Stomach (tissue), 9 donors: ENCODE measurements around the gene SLC5A11. TPM values are rescaled to one million over a fixed set of nuclear protein-coding genes. Genes with fewer than 3 reads are reported as not detected.

Source experiments
- DNase-seq, 2 donors: peaks; one replicate each; pipeline versions ENCODE4 v3.0.0 to v3.0.0-alpha.2; 2013 to 2019
- H3K27ac ChIP-seq, 5 donors: fragments of 200-600 bp in 4 of 5; sonication (generic) in 4 of 5; one replicate each; pipeline ENCODE4 v1.5.1; 2013 to 2019; ENCODE audit warnings: mild to moderate bottlenecking in 1 of 5, moderate library complexity in 1 of 5
- H3K27me3 ChIP-seq, 3 donors: fragments of 200-600 bp; sonication (generic); one replicate each; pipeline ENCODE4 v1.5.1; 2017 to 2019; ENCODE audit warnings: mixed run types in 1 of 3
- H3K36me3 ChIP-seq, 4 donors: fragments of 200-600 bp; sonication (generic); 1 replicate in 3 of 4; 2 replicates in 1 of 4; pipeline ENCODE4 v1.5.1; 2016 to 2019
- H3K4me1 ChIP-seq, 4 donors: fragments of 200-600 bp; sonication (generic); one replicate each; pipeline ENCODE4 v1.5.1; 2016 to 2019
- H3K4me3 ChIP-seq, 4 donors: fragments of 200-600 bp; sonication (generic) in 3 of 4; one replicate each; pipeline ENCODE4 v1.5.1; 2016 to 2019; ENCODE audit warnings: mild to moderate bottlenecking in 1 of 4
- H3K9me3 ChIP-seq, 4 donors: fragments of 200-600 bp; sonication (generic); one replicate each; pipeline ENCODE4 v1.5.1; 2016 to 2019
- CTCF ChIP-seq, 7 experiments: fragments of 450-650 bp in 4 of 7; fragments of 200-600 bp in 3 of 7; sonication (generic) in 3 of 7; IDR thresholded peaks; one replicate each; pipeline ENCODE4 v1.5.1; 2016 to 2019; ENCODE audit warnings: antibody characterized with exemption in 7 of 7, control low read depth in 2 of 7, mild to moderate bottlenecking in 1 of 7
- EP300 ChIP-seq: sonication (generic); formaldehyde crosslinking; IDR thresholded peaks from one replicate; pipeline ENCODE4 v1.6.1; 2017; ENCODE audit warnings: antibody characterized with exemption
- POLR2A ChIP-seq, 4 donors: fragments of 450-650 bp; IDR thresholded peaks; one replicate each; pipeline ENCODE4 v1.6.1; 2016; ENCODE audit warnings: antibody characterized with exemption in 4 of 4, control low read depth in 2 of 4, mild to moderate bottlenecking in 1 of 4, moderate library complexity in 1 of 4
- POLR2AphosphoS5 ChIP-seq, 3 donors: sonication (generic); formaldehyde crosslinking; IDR thresholded peaks; one replicate each; pipeline ENCODE4 v1.6.1; 2016; ENCODE audit warnings: antibody characterized with exemption in 3 of 3
- WGBS, 5 donors: extraction: QIAGEN DNeasy Blood & Tissue Kit in 3 of 5; methylation state at CpG; one replicate each; pipeline versions ENCODE4 v1.1.5 to v1.1.7; 2013 to 2018; 5-methylcytosine and 5-hydroxymethylcytosine counted together
- intact Hi-C: fragments of 100-400 bp; cut with DNase I; formaldehyde crosslinking; loops from one replicate; pipeline ENCODE4 v1.15.1; 2023; ENCODE audit warnings: low total_unique reads
- polyA plus RNA-seq, 3 donors: library from polyadenylated mRNA; stranded (reverse); fragments of 200-250 nt; gene quantifications; one replicate each; pipeline ENCODE4 v1.2.3, GENCODE V29; 2013
- total RNA-seq, 5 donors: library from RNA; depleted of rRNA; stranded (reverse); fragments of >200 nt; gene quantifications; one replicate each; pipeline versions ENCODE4 v1.1.0 to v1.2.3, GENCODE V29; 2014 to 2016
- donor health status: healthy with polysubstance abuse.
- donor health status: Bipolar disorder and iron deficiency.
- donor health status: healthy.

The SLC5A11 gene
- total and polyA plus RNA-seq, 8 donors: not detected

- 87 to 97% (median 93%) methylated on average over 6 of the region's 6 CpGs for WGBS, 5 donors
- H3K4me3 ChIP-seq: no peak overlapping the region
- no peaks in the 10 kb centered on the region for H3K27me3 ChIP-seq
- H3K27ac ChIP-seq: no peak overlapping the region
- intact Hi-C loops: no loop called here
- H3K4me1 ChIP-seq: peaks cover 0 to 2% (median 1%) of the 10 kb centered on the region in 4 donors
- H3K36me3 ChIP-seq: peaks cover 3 to 29% (median 16%) of the 10 kb centered on the region in 4 donors
- no peak for DNase-seq
- TF ChIP-seq CTCF (IDR thresholded peaks at IDR 0.05) (no peak), POLR2A (IDR thresholded peaks at IDR 0.05) (no peak), EP300 (no peak), POLR2AphosphoS5 (IDR thresholded peaks at IDR 0.05) (no peak)
- no peaks in the 10 kb centered on the region for H3K9me3 ChIP-seq
These were observed 12.4 kb upstream of the SLC5A11 start for GRCh38 chr16:24833352-24833751.

GRCh38 chr16:24834459-24835335, 11.1 kb upstream of the SLC5A11 start:
- H3K27ac ChIP-seq: no peak overlapping the region
- H3K27me3 ChIP-seq: no peaks in the 10 kb centered on the region
- peak in 1 of 3 donors; percentile 52 for TF ChIP-seq POLR2AphosphoS5 (IDR thresholded peaks at IDR 0.05)
- peak in 4 of 7 experiments; percentile 16 to 51 (median 34) for TF ChIP-seq CTCF (IDR thresholded peaks at IDR 0.05)
- no peak for TF ChIP-seq POLR2A (IDR thresholded peaks at IDR 0.05)
- TF ChIP-seq EP300: no peak
- intact Hi-C loops: no loop called here
- H3K36me3 ChIP-seq: peaks cover 0 to 18% (median 8%) of the 10 kb centered on the region in 4 donors
- peaks cover 8 to 15% (median 14%) of the 10 kb centered on the region in 4 donors for H3K4me1 ChIP-seq
- no peaks in the 10 kb centered on the region for H3K9me3 ChIP-seq
- 53 to 61% (median 54%) methylated on average over 7 of the region's 7 CpGs for whole genome bisulfite sequencing, 5 donors
- H3K4me3 ChIP-seq: no peak overlapping the region
- peak; percentile 60 to 84 for DNase-seq

GRCh38 chr16:24836836-24837235, 8.9 kb upstream of the SLC5A11 start:
- no peak overlapping the region for H3K4me3 ChIP-seq
- H3K4me1 ChIP-seq: peaks cover 8 to 16% (median 14%) of the 10 kb centered on the region in 4 donors
- 70 to 96% (median 95%) methylated on average over 6 of the region's 6 CpGs for WGBS, 5 donors
- no peak overlapping the region for H3K27ac ChIP-seq
- peaks cover 0 to 15% (median 5%) of the 10 kb centered on the region in 4 donors for H3K36me3 ChIP-seq
- no peak for TF ChIP-seq POLR2A (IDR thresholded peaks at IDR 0.05)
- no peak for TF ChIP-seq CTCF (IDR thresholded peaks at IDR 0.05)
- no peak for TF ChIP-seq EP300
- TF ChIP-seq POLR2AphosphoS5 (IDR thresholded peaks at IDR 0.05): no peak
- H3K9me3 ChIP-seq: no peaks in the 10 kb centered on the region
- no peaks in the 10 kb centered on the region for H3K27me3 ChIP-seq
- no peak for DNase-seq
- intact Hi-C loops: no loop called here

GRCh38 chr16:24837969-24838368, 7.8 kb upstream of the SLC5A11 start:
- no peak overlapping the region for H3K4me3 ChIP-seq
- peaks cover 0 to 11% (median 4%) of the 10 kb centered on the region in 4 donors for H3K36me3 ChIP-seq
- no peak for TF ChIP-seq POLR2AphosphoS5 (IDR thresholded peaks at IDR 0.05)
- TF ChIP-seq EP300: no peak
- no peak for TF ChIP-seq CTCF (IDR thresholded peaks at IDR 0.05)
- no peak for TF ChIP-seq POLR2A (IDR thresholded peaks at IDR 0.05)
- peaks cover 8 to 16% (median 14%) of the 10 kb centered on the region in 4 donors for H3K4me1 ChIP-seq
- intact Hi-C loops: no loop called here
- no peaks in the 10 kb centered on the region for H3K9me3 ChIP-seq
- no peaks in the 10 kb centered on the region for H3K27me3 ChIP-seq
- WGBS, 5 donors: 79 to 93% (median 87%) methylated on average over 9 of the region's 9 CpGs
- H3K27ac ChIP-seq: no peak overlapping the region
- DNase-seq: no peak
